ENCODE data around the gene ITK. TPM values are rescaled to one million over a fixed set of nuclear protein-coding genes. Genes with fewer than 3 reads are reported as not detected.

ITK gene
- total RNA-seq, 6 experiments from 2014 or later = 0.35 to 1.2 (median 0.74) TPM

DNA sequence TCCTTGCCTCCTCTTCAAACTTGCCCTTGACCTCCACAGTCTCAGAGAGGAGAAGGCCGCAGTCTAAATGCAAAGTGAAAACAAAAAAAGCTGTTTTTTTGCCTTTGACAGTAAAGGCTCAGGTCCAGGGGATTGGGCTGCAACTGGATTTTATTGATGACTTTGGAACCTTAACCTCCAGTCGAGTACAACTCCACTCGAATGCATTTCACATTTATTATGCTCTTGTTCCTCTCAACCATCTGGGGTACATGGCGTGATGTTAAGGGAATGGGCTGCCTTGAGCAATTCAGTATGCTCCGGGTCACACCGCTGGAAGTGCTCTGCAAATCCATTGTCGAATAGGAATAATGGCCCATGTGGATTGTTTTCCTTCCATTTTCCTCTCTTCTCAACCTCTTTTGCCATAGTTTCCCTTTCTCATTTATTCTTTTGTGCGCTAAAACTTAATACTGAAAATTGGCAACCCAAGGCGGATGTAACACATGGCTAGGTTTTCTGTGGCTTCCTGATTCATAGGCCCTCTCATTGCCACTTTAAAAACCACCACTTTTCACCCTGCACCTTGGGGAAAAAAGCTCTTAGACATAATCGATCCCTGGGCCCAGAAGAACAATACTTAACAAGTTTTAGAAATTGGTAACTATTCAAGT is 34.3 kb downstream of the ITK start:
- no peak overlapping the region for H3K27ac ChIP-seq
- intact Hi-C loops (cut with DNase I) = no loop called here
- ATAC-seq = no peak
- no peaks in the 10 kb centered on the region for H3K36me3 ChIP-seq
- no peaks in the 10 kb centered on the region for H3K27me3 ChIP-seq
- 59% methylated on average over 10 of the region's 10 CpGs for WGBS (ENCODE audit: insufficient coverage, low coverage, low lambda C conversion rate, missing lambda C conversion rate)
- no peaks in the 10 kb centered on the region for H3K4me1 ChIP-seq
- TF ChIP-seq POLR2A (IDR thresholded peaks at IDR 0.05) = no peak
- no peak for TF ChIP-seq CTCF (IDR thresholded peaks at IDR 0.05)
- H3K9me3 ChIP-seq = no peaks in the 10 kb centered on the region
- no peak overlapping the region for H3K4me3 ChIP-seq
- no peak for DNase-seq

GRCh38 chr5:157215514-157216167 is 35.0 kb downstream of the ITK start:
- H3K27me3 ChIP-seq = no peaks in the 10 kb centered on the region
- no peaks in the 10 kb centered on the region for H3K36me3 ChIP-seq
- no peaks in the 10 kb centered on the region for H3K4me1 ChIP-seq
- intact Hi-C loops (cut with DNase I) = no loop called here
- DNase-seq (no peak), ATAC-seq (no peak)
- no peak overlapping the region for H3K27ac ChIP-seq
- WGBS (ENCODE audit: insufficient coverage, low coverage, low lambda C conversion rate, missing lambda C conversion rate) = 52% methylated on average over 3 of the region's 5 CpGs
- H3K4me3 ChIP-seq = no peak overlapping the region
- H3K9me3 ChIP-seq = no peaks in the 10 kb centered on the region
- no peak for TF ChIP-seq CTCF (IDR thresholded peaks at IDR 0.05)
- no peak for TF ChIP-seq POLR2A (IDR thresholded peaks at IDR 0.05)

- TF ChIP-seq POLR2A (IDR thresholded peaks at IDR 0.05) (no peak), CTCF (IDR thresholded peaks at IDR 0.05) (no peak)
- H3K9me3 ChIP-seq = no peaks in the 10 kb centered on the region
- 49% methylated on average over 6 of the region's 6 CpGs for WGBS (ENCODE audit: insufficient coverage, low coverage, low lambda C conversion rate, missing lambda C conversion rate)
- no peak for DNase-seq
- intact Hi-C loops (cut with DNase I) = no loop called here
- no peaks in the 10 kb centered on the region for H3K36me3 ChIP-seq
- H3K4me3 ChIP-seq = no peak overlapping the region
- ATAC-seq = no peak
- no peaks in the 10 kb centered on the region for H3K4me1 ChIP-seq
- no peaks in the 10 kb centered on the region for H3K27me3 ChIP-seq
- H3K27ac ChIP-seq = no peak overlapping the region
These were observed 35.9 kb downstream of the ITK start for GRCh38 chr5:157216391-157217142.

DNA sequence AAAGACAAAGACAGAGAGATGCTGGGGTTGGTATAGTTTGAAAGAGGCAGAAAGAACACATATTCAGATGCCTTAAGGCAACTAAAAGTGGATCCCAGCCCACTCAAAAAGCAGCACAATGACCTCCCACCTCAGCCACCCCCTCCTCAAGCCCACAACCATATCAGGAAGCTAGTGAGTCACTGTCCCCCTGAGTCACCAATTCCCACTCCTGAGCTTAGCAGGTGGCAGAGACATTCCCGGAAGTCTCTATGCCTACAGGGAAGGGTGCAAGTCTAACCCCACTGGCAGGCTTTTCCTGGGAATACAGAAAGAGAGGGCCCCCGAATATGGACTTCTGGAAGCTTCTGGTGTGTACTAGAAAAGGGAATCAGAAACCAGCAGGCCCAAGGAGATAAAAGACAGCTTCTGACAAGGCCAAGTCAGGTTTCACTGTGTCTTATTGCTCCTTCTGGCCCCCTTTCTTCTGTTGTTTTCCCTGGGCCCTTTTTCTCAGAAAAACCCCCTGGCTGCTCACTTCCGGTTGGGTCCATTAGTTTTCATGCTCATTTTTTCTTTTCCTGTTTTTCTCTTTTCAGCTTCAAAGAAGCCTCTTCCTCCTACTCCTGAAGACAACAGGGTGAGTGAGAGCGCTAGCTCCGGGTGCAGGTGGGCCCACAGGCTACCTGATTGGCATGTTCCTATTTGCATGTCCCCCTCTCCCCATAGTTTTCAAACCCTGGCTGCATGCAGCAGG is 36.8 kb downstream of the ITK start:
- DNase-seq = no peak
- intact Hi-C loops (cut with DNase I) = no loop called here
- no peaks in the 10 kb centered on the region for H3K27me3 ChIP-seq
- H3K36me3 ChIP-seq = no peaks in the 10 kb centered on the region
- TF ChIP-seq CTCF (IDR thresholded peaks at IDR 0.05) (no peak), POLR2A (IDR thresholded peaks at IDR 0.05) (no peak)
- no peak overlapping the region for H3K27ac ChIP-seq
- ATAC-seq = no peak
- H3K4me3 ChIP-seq = no peak overlapping the region
- no peaks in the 10 kb centered on the region for H3K4me1 ChIP-seq
- no peaks in the 10 kb centered on the region for H3K9me3 ChIP-seq
- WGBS (ENCODE audit: insufficient coverage, low coverage, low lambda C conversion rate, missing lambda C conversion rate) = 53% methylated on average over 4 of the region's 5 CpGs
